Stimulated activated CD4-positive, alpha-beta T cell treated with anti-CD3 and anti-CD28 coated beads, Interleukin-1b, Interleukin-23, amount 100 ng/mL, for 48 hours (primary cell): ENCODE measurements around the gene GOLGA8K.
"Not testable (repeated sequence)": the region's sequence is repeated elsewhere in the genome, so short reads cannot be mapped to it uniquely, and the experiment has no call there.

Experiments
- DNase-seq: peaks from one replicate; pipeline ENCODE4 v3.0.0-alpha.2; 2020

The GOLGA8K gene

DNA sequence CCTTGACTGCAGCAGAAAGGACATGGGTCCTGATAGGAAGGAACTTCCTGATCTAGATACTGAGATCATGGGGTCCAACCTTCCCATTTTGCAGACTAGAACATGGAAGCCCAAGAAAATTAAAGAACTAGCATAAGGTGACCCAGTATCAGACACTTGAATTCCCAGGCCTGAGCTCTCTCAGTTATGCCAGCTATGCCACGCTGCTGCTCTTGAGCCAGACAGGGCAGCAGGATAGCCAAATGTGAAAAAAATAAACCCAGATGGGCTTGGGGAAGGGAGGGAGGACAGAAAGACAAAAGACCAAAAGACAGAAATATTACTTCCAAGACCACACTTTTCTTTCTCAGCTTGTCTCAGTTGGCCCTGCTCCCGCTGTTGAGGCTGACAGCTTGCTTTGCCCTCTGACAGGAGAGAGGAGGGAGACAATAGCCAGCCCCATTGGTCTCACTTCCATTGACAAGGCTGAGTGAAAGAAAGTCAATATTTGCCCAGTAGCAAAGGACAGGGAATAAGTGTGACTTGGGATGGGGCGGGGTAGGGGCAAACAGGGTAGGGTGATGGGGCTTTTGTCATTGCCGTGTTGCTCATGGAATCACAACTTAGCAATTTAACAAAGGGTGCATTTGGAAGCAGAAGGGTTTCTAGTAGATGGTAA, 52.4 kb downstream of the GOLGA8K start:
- DNase-seq = not testable (repeated sequence)

DNA sequence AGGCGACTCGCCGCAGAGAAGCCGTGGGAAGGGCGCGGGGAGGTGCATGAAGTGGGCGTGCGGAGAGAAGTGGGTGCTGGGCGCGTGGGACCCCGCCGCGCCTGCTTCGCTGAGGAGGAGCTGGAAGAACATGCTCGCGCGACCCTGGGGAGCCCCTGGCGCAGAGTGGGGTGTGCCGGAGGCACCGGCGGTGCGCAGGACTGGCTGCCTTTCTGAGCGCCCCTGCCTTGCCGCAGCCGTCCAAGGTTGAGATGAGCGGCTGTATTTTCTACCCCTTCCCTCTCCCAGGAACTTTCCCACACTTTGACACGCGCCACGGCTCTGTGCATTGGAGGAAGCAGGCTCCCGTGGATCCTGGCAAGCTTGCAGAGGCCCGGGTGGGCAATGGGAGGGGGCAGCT, 56.1 kb downstream of the GOLGA8K start:
- DNase-seq = not testable (repeated sequence)

DNA sequence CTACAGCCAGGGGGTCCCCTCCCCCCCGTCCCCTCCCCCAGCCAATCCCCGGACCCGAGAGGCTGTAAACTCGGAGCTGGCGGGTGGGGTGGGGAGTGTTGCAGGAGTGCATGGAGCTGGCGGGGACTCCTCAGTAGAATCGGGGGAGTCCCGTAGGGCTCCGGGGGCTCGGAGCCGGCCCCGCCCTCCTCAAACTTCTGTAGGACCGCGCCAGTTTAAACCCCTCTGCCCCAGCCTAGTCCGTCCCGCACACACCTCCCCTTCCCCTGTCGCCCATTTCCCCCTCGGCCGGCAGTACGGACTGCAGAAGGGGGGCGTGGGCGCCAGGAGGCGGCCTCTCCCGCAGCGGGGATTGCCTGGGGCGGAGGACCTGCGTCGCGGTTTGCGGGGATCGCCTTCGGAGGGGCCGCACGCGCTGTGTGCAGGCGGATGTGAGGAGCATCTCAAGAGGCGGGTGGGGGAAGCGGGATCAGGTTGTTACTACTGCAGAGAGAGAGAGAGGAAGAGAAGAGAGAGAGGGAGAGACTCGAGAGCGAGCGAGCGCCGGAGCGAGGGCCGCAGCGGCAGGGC, 57.0 kb downstream of the GOLGA8K start:
- not testable (repeated sequence) for DNase-seq

DNA sequence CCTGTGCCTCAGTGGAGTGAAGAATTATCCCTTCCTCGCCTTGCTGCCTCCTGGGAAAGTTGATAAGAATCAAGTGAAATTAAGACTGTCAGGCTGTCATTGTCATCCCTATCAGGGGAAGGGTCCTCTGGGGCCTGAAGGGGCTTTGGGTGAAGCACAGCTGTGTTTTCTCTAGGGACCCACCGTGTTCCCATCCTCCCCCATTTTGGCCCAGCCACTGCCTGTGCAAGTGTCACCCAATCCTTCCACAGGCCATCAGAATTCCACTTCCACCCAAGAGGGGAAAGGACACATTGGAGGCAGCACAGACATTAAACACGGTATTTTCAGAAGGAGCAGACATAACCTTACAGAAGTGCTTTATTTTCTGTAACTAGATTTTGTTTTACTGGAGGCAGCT, 59.2 kb downstream of the GOLGA8K start:
- not testable (repeated sequence) for DNase-seq
